RWPE2 (cell line): ENCODE measurements around the gene CDC42EP3.

Source experiments
- ATAC-seq: fragments of 200-7000 bp; cut with Tn5 transposase; 3 replicates; pipeline ENCODE4 v1.9.1; 2021; ENCODE audit warnings: low read depth
- DNase-seq: peaks from one replicate; pipeline ENCODE4 v3.0.0-alpha.2; 2020; ENCODE audit warnings: low spot score
- H3K27ac ChIP-seq: fragments of 450-650 bp; 2 replicates; pipeline ENCODE4 v1.5.1; 2017; ENCODE audit warnings: mild to moderate bottlenecking; ENCODE audit not compliant: poor library complexity, severe bottlenecking
- H3K27me3 ChIP-seq: fragments of 250-450 bp; sonication (Bioruptor Pico); 2 replicates; pipeline ENCODE4 v1.5.1; 2021; ENCODE audit warnings: mild to moderate bottlenecking, moderate library complexity; ENCODE audit not compliant: insufficient read depth, poor library complexity, severe bottlenecking
- H3K36me3 ChIP-seq: fragments of 250-450 bp; sonication (Bioruptor Pico); 2 replicates; pipeline ENCODE4 v1.5.1; 2020; ENCODE audit warnings: low read depth, mild to moderate bottlenecking, moderate library complexity
- H3K4me1 ChIP-seq: fragments of 250-450 bp; sonication (Bioruptor Pico); 2 replicates; pipeline ENCODE4 v1.5.1; 2021; ENCODE audit warnings: mild to moderate bottlenecking, moderate library complexity; ENCODE audit not compliant: insufficient read depth, poor library complexity, severe bottlenecking
- H3K4me3 ChIP-seq: fragments of 250-450 bp; sonication (Bioruptor Pico); 2 replicates; pipeline ENCODE4 v1.5.1; 2021; ENCODE audit warnings: mild to moderate bottlenecking, moderate library complexity; ENCODE audit not compliant: severe bottlenecking
- H3K9me3 ChIP-seq: fragments of 250-450 bp; sonication (Bioruptor Pico); 2 replicates; pipeline ENCODE4 v1.5.1; 2021; ENCODE audit warnings: mild to moderate bottlenecking, moderate library complexity; ENCODE audit not compliant: severe bottlenecking
- CTCF ChIP-seq: fragments of 450-650 bp; IDR thresholded peaks from one replicate; pipeline ENCODE4 v1.5.1; 2017; ENCODE audit warnings: mild to moderate bottlenecking, moderate library complexity; ENCODE audit not compliant: poor library complexity, severe bottlenecking

CDC42EP3 gene

GRCh38 chr2:37692711-37693110 is 21.3 kb upstream of the CDC42EP3 start:
- ATAC-seq: no peak

GRCh38 chr2:37689751-37690150 is 18.3 kb upstream of the CDC42EP3 start:
- Histone ChIP-seq H3K4me3 (no peak overlapping the region), H3K4me1 (peaks cover 20% of the 10 kb centered on the region), H3K27me3 (no peaks in the 10 kb centered on the region), H3K27ac (peak overlapping the region; percentile 65), H3K9me3 (no peaks in the 10 kb centered on the region), H3K36me3 (no peaks in the 10 kb centered on the region)
- ATAC-seq (no peak), DNase-seq (no peak)
- no peak for TF ChIP-seq CTCF

More at GRCh38 chr2:37692711-37693110, 21.3 kb upstream of the CDC42EP3 start:
- Histone ChIP-seq H3K27ac (no peak overlapping the region), H3K4me1 (peaks cover 17% of the 10 kb centered on the region), H3K27me3 (no peaks in the 10 kb centered on the region), H3K36me3 (no peaks in the 10 kb centered on the region), H3K4me3 (no peak overlapping the region), H3K9me3 (no peaks in the 10 kb centered on the region)
- DNase-seq: no peak
- no peak for TF ChIP-seq CTCF

GRCh38 chr2:37688771-37689468 is 17.5 kb upstream of the CDC42EP3 start:
- ATAC-seq (peak; percentile 99), DNase-seq (peak; percentile 79)
- Histone ChIP-seq H3K27ac (peak overlapping the region; percentile 65), H3K27me3 (no peaks in the 10 kb centered on the region), H3K36me3 (no peaks in the 10 kb centered on the region), H3K4me1 (peaks cover 20% of the 10 kb centered on the region), H3K4me3 (no peak overlapping the region), H3K9me3 (no peaks in the 10 kb centered on the region)
- no peak for TF ChIP-seq CTCF

GRCh38 chr2:37686792-37687526 is 15.5 kb upstream of the CDC42EP3 start:
- no peaks in the 10 kb centered on the region for H3K27me3 ChIP-seq
- H3K27ac ChIP-seq: peak overlapping the region; percentile 65
- no peaks in the 10 kb centered on the region for H3K9me3 ChIP-seq
- no peak overlapping the region for H3K4me3 ChIP-seq
- peaks cover 20% of the 10 kb centered on the region for H3K4me1 ChIP-seq
- DNase-seq (no peak), ATAC-seq (no peak)
- TF ChIP-seq CTCF: no peak
- H3K36me3 ChIP-seq: no peaks in the 10 kb centered on the region

- ATAC-seq: no peak
- Histone ChIP-seq H3K27ac (no peak overlapping the region), H3K9me3 (no peaks in the 10 kb centered on the region), H3K36me3 (no peaks in the 10 kb centered on the region), H3K4me1 (peaks cover 18% of the 10 kb centered on the region), H3K4me3 (no peak overlapping the region), H3K27me3 (no peaks in the 10 kb centered on the region)
- TF ChIP-seq CTCF: no peak
- no peak for DNase-seq
Measured at GRCh38 chr2:37684809-37685208, 13.4 kb upstream of the CDC42EP3 start.
